Thymus (tissue), 11 donors: ENCODE results near the gene PARD6B. TPM values are rescaled to one million over a fixed set of nuclear protein-coding genes. Genes with fewer than 3 reads are reported as not detected.

Source experiments
- DNase-seq, 9 donors: peaks; one replicate each; pipeline ENCODE4 v3.0.0-alpha.2; 2013; ENCODE audit warnings: low spot score in 9 of 9, low read depth in 6 of 9, missing footprints in 1 of 9
- H3K27ac ChIP-seq, 2 donors: one replicate each; pipeline ENCODE4 v1.5.1; 2013; ENCODE audit warnings: control low read depth in 1 of 2, low read depth in 1 of 2, low read length in 1 of 2, mild to moderate bottlenecking in 1 of 2, moderate library complexity in 1 of 2
- H3K27me3 ChIP-seq, 2 donors: one replicate each; pipeline ENCODE4 v1.5.1; 2013; ENCODE audit warnings: low read length in 1 of 2; ENCODE audit not compliant: control insufficient read depth in 2 of 2, insufficient read depth in 1 of 2
- H3K36me3 ChIP-seq, 2 donors: one replicate each; pipeline ENCODE4 v1.5.1; 2013; ENCODE audit warnings: low read length in 1 of 2, mild to moderate bottlenecking in 1 of 2, moderate library complexity in 1 of 2; ENCODE audit not compliant: control insufficient read depth in 2 of 2, insufficient read depth in 2 of 2
- H3K4me1 ChIP-seq, 2 donors: one replicate each; pipeline ENCODE4 v1.5.1; 2013; ENCODE audit warnings: low read length in 2 of 2; ENCODE audit not compliant: control insufficient read depth in 2 of 2, insufficient read depth in 2 of 2
- H3K4me3 ChIP-seq, 2 donors: one replicate each; pipeline ENCODE4 v1.5.1; 2013; ENCODE audit warnings: low read length in 2 of 2, control low read depth in 1 of 2, mild to moderate bottlenecking in 1 of 2
- H3K9me3 ChIP-seq, 2 donors: one replicate each; pipeline ENCODE4 v1.5.1; 2013; ENCODE audit warnings: low read length in 1 of 2, mild to moderate bottlenecking in 1 of 2; ENCODE audit not compliant: control insufficient read depth in 2 of 2, insufficient read depth in 1 of 2
- WGBS: extraction: QIAGEN DNeasy Blood & Tissue Kit; methylation state at CpG from one replicate; pipeline ENCODE4 v1.1.7; 2013; 5-methylcytosine and 5-hydroxymethylcytosine counted together
- polyA plus RNA-seq: library from polyadenylated mRNA; stranded (reverse); fragments of 200-250 nt; gene quantifications from one replicate; pipeline ENCODE4 v1.2.3, GENCODE V29; 2013
- total RNA-seq: library from RNA; stranded (reverse); fragments of 120-200 nt; gene quantifications from one replicate; pipeline ENCODE4 v1.2.4, GENCODE V29; 2013
- donor health status: healthy.

Gene PARD6B
- total and polyA plus RNA-seq, 2 donors, result 3.1 to 3.7 TPM

- H3K9me3 ChIP-seq, result no peaks in the 10 kb centered on the region
- no peak overlapping the region for H3K4me3 ChIP-seq
- DNase-seq, result no peak
- H3K27ac ChIP-seq, result no peak overlapping the region
- 98% methylated on average over 8 of the region's 8 CpGs for WGBS
- H3K4me1 ChIP-seq, result no peaks in the 10 kb centered on the region
- H3K27me3 ChIP-seq, result no peaks in the 10 kb centered on the region
- H3K36me3 ChIP-seq, result peaks cover 12 to 13% of the 10 kb centered on the region in 2 donors
These were observed 18.8 kb downstream of the PARD6B start for GRCh38 chr20:50750145-50750671.

GRCh38 chr20:50753152-50753551 lies 21.8 kb downstream of the PARD6B start:
- Histone ChIP-seq H3K36me3 (peaks cover 10 to 11% of the 10 kb centered on the region in 2 donors), H3K9me3 (no peaks in the 10 kb centered on the region), H3K4me1 (no peaks in the 10 kb centered on the region), H3K27ac (no peak overlapping the region), H3K4me3 (no peak overlapping the region), H3K27me3 (no peaks in the 10 kb centered on the region)
- WGBS, result 98% methylated on average over 3 of the region's 3 CpGs
- no peak for DNase-seq

GRCh38 chr20:50754420-50754819 lies 23.0 kb downstream of the PARD6B start:
- Histone ChIP-seq H3K36me3 (peaks cover 6 to 7% of the 10 kb centered on the region in 2 donors), H3K27me3 (no peaks in the 10 kb centered on the region), H3K9me3 (no peaks in the 10 kb centered on the region), H3K4me1 (no peaks in the 10 kb centered on the region), H3K4me3 (no peak overlapping the region), H3K27ac (no peak overlapping the region)
- DNase-seq, result no peak
- 97% methylated on average over 4 of the region's 4 CpGs for WGBS

GRCh38 chr20:50756447-50756846 lies 25.1 kb downstream of the PARD6B start:
- Histone ChIP-seq H3K36me3 (no peaks in the 10 kb centered on the region), H3K27ac (no peak overlapping the region), H3K4me1 (no peaks in the 10 kb centered on the region), H3K27me3 (no peaks in the 10 kb centered on the region), H3K9me3 (no peaks in the 10 kb centered on the region), H3K4me3 (no peak overlapping the region)
- WGBS, result 93% methylated on average over 2 of the region's 2 CpGs
- DNase-seq, result no peak

GRCh38 chr20:50758469-50758868 lies 27.1 kb downstream of the PARD6B start:
- H3K9me3 ChIP-seq, result no peaks in the 10 kb centered on the region
- no peak overlapping the region for H3K27ac ChIP-seq
- WGBS, result 96% methylated on average over 5 of the region's 5 CpGs
- no peaks in the 10 kb centered on the region for H3K27me3 ChIP-seq
- H3K4me3 ChIP-seq, result no peak overlapping the region
- H3K36me3 ChIP-seq, result no peaks in the 10 kb centered on the region
- H3K4me1 ChIP-seq, result no peaks in the 10 kb centered on the region
- DNase-seq, result no peak

GRCh38 chr20:50758992-50759391 lies 27.6 kb downstream of the PARD6B start:
- no peaks in the 10 kb centered on the region for H3K4me1 ChIP-seq
- H3K27ac ChIP-seq, result no peak overlapping the region
- 98% methylated on average over 3 of the region's 3 CpGs for WGBS
- H3K36me3 ChIP-seq, result no peaks in the 10 kb centered on the region
- no peaks in the 10 kb centered on the region for H3K27me3 ChIP-seq
- no peak for DNase-seq
- no peaks in the 10 kb centered on the region for H3K9me3 ChIP-seq
- H3K4me3 ChIP-seq, result no peak overlapping the region

- no peak for DNase-seq
- 75% methylated on average over 5 of the region's 5 CpGs for WGBS
- no peak overlapping the region for H3K4me3 ChIP-seq
These were observed 28.3 kb downstream of the PARD6B start for GRCh38 chr20:50759678-50760077.

DNA sequence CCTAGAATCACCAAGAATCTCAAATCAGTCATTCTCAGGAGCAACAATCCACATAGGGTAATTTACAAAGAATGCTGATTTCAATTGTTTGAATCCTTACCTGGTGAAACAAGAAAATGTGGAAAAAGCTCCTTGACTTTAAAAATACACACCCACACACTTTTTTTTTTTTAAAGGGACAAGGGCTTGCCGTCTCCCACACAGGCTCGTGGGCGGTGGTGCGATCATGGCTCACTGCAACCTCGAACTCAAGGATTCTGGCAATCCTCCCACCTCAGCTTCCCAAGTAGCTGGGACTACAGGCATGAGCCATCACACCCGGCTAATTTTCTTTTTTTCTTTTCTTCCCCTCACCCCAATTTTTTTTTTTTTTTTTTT lies 30.7 kb downstream of the PARD6B start:
- DNase-seq, result no peak

More at GRCh38 chr20:50759678-50760077, 28.3 kb downstream of the PARD6B start:
- H3K36me3 ChIP-seq, result no peaks in the 10 kb centered on the region
- no peaks in the 10 kb centered on the region for H3K4me1 ChIP-seq
- H3K27me3 ChIP-seq, result no peaks in the 10 kb centered on the region
- H3K9me3 ChIP-seq, result no peaks in the 10 kb centered on the region
- H3K27ac ChIP-seq, result no peak overlapping the region

GRCh38 chr20:50762435-50763220 lies 31.2 kb downstream of the PARD6B start:
- no peak overlapping the region for H3K4me3 ChIP-seq
- no peaks in the 10 kb centered on the region for H3K36me3 ChIP-seq
- 95% methylated on average over 12 of the region's 12 CpGs for WGBS
- no peaks in the 10 kb centered on the region for H3K4me1 ChIP-seq
- H3K9me3 ChIP-seq, result no peaks in the 10 kb centered on the region
- no peak overlapping the region for H3K27ac ChIP-seq
- no peak for DNase-seq
- no peaks in the 10 kb centered on the region for H3K27me3 ChIP-seq

More for the DNA sequence above, 30.7 kb downstream of the PARD6B start:
- Histone ChIP-seq H3K27ac (no peak overlapping the region), H3K4me1 (no peaks in the 10 kb centered on the region), H3K27me3 (no peaks in the 10 kb centered on the region), H3K9me3 (no peaks in the 10 kb centered on the region), H3K36me3 (no peaks in the 10 kb centered on the region), H3K4me3 (no peak overlapping the region)
- WGBS, result over 99% methylated on average over 6 of the region's 6 CpGs
